Nephron (organoid): ENCODE data around the gene VIT.

Experiments
- H3K27ac Mint-ChIP-seq, 3 experiments: 2 replicates each; pipeline ENCODE4 v1.8.0; 2020; ENCODE audit warnings: mixed read lengths in 3 of 3, mild to moderate bottlenecking in 2 of 3, moderate library complexity in 1 of 3
- H3K27me3 Mint-ChIP-seq: 2 replicates; pipeline ENCODE4 v1.8.0; 2021; ENCODE audit warnings: low read depth, mild to moderate bottlenecking, moderate library complexity, mixed read lengths
- H3K36me3 Mint-ChIP-seq: 2 replicates; pipeline ENCODE4 v1.8.0; 2020; ENCODE audit warnings: low read depth, mixed read lengths
- H3K4me1 Mint-ChIP-seq: 2 replicates; pipeline ENCODE4 v1.8.0; 2020; ENCODE audit warnings: mixed read lengths
- H3K4me3 Mint-ChIP-seq, 3 experiments: 2 replicates each; pipeline ENCODE4 v1.8.0; 2020; ENCODE audit warnings: mild to moderate bottlenecking in 3 of 3, mixed read lengths in 3 of 3, moderate library complexity in 2 of 3
- H3K9me3 Mint-ChIP-seq: 2 replicates; pipeline ENCODE4 v1.8.0; 2020; ENCODE audit warnings: mixed read lengths
- TF ChIP-seq, protein P1 (sequence below), 3 experiments: fragments of 200-600 bp; sonication (generic); IDR thresholded peaks; one replicate each; pipeline ENCODE4 v1.5.0; 2021; ENCODE audit warnings: antibody characterized with exemption in 3 of 3; ENCODE audit not compliant: unreplicated experiment in 3 of 3

The VIT gene

GRCh38 chr2:36834731-36835524 lies 138.4 kb downstream of the VIT start:
- Mint-ChIP-seq H3K27ac (no peak overlapping the region), H3K4me1 (no peaks in the 10 kb centered on the region), H3K4me3 (no peak overlapping the region), H3K27me3 (no peaks in the 10 kb centered on the region), H3K9me3 (peaks cover 2% of the 10 kb centered on the region), H3K36me3 (no peaks in the 10 kb centered on the region)
- TF ChIP-seq, protein P1, sequence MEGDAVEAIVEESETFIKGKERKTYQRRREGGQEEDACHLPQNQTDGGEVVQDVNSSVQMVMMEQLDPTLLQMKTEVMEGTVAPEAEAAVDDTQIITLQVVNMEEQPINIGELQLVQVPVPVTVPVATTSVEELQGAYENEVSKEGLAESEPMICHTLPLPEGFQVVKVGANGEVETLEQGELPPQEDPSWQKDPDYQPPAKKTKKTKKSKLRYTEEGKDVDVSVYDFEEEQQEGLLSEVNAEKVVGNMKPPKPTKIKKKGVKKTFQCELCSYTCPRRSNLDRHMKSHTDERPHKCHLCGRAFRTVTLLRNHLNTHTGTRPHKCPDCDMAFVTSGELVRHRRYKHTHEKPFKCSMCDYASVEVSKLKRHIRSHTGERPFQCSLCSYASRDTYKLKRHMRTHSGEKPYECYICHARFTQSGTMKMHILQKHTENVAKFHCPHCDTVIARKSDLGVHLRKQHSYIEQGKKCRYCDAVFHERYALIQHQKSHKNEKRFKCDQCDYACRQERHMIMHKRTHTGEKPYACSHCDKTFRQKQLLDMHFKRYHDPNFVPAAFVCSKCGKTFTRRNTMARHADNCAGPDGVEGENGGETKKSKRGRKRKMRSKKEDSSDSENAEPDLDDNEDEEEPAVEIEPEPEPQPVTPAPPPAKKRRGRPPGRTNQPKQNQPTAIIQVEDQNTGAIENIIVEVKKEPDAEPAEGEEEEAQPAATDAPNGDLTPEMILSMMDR (IDR thresholded peaks at IDR 0.05; ENCODE audit: unreplicated experiment in 3 of 3): no peak

DNA sequence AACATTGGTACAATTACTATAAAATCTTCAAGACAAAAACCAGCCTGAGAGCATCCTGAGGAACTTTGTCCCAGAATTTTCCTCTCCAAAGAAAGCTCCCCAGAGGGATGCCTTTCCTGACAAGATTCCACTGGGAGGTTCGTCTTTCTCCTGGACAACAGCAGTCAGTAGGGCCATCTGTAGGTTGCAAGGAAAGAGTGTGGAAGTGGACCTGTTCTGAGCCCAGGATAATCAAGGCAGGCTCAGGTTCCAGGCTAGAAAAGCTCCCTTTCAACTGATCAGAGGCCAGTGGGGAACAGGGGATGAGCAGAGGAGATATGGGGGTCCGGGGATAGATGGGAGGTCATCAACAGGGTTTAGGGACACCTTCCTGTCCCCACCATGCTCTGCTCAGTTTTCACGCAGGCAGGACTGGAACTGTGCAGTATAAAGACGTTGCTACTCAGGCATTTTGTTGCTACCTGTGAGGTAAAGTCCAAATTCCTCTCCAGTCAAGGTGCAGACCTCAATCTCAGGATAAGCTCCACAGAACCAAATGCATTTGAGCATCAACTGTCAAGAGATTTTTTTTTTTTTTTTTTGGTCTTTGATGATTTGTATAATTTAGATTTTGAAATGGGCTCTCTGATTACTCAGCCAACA lies 143.6 kb downstream of the VIT start:
- no peak overlapping the region for H3K4me3 Mint-ChIP-seq
- no peaks in the 10 kb centered on the region for H3K9me3 Mint-ChIP-seq
- H3K27ac Mint-ChIP-seq: no peak overlapping the region
- H3K27me3 Mint-ChIP-seq: no peaks in the 10 kb centered on the region
- H3K36me3 Mint-ChIP-seq: no peaks in the 10 kb centered on the region
- TF ChIP-seq, protein P1 (IDR thresholded peaks at IDR 0.05; ENCODE audit: unreplicated experiment in 3 of 3): no peak
- H3K4me1 Mint-ChIP-seq: no peaks in the 10 kb centered on the region

GRCh38 chr2:36843838-36844237 lies 147.3 kb downstream of the VIT start:
- Mint-ChIP-seq H3K36me3 (peaks cover 11% of the 10 kb centered on the region), H3K4me3 (no peak overlapping the region), H3K4me1 (no peaks in the 10 kb centered on the region), H3K9me3 (no peaks in the 10 kb centered on the region), H3K27me3 (no peaks in the 10 kb centered on the region), H3K27ac (no peak overlapping the region)
- TF ChIP-seq, protein P1 (IDR thresholded peaks at IDR 0.05; ENCODE audit: unreplicated experiment in 3 of 3): no peak

DNA sequence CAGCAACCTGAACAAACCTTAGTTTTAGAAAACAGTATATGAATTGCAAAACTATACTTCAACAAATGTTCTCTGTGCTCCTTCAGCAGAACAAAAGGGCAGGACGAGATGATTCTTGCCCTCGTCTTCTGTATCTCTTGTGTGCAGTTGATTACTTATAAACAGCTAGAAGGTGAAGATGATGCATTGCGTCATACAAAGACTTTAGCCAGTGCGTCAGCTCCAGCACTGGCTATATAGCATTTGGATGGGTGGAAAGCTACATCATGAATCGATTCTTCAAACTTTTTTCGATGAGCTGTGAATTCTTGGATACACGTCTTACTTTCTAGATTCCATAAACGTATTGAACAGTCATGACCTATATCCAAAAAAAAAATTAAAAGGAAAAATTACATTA lies 152.8 kb downstream of the VIT start:
- no peaks in the 10 kb centered on the region for H3K9me3 Mint-ChIP-seq
- no peak overlapping the region for H3K27ac Mint-ChIP-seq
- TF ChIP-seq, protein P1 (IDR thresholded peaks at IDR 0.05; ENCODE audit: unreplicated experiment in 3 of 3): no peak
- H3K27me3 Mint-ChIP-seq: no peaks in the 10 kb centered on the region
- H3K36me3 Mint-ChIP-seq: peaks cover 42% of the 10 kb centered on the region
- H3K4me3 Mint-ChIP-seq: no peak overlapping the region
- no peaks in the 10 kb centered on the region for H3K4me1 Mint-ChIP-seq

- Mint-ChIP-seq H3K4me1 (no peaks in the 10 kb centered on the region), H3K4me3 (no peak overlapping the region), H3K27ac (no peak overlapping the region), H3K36me3 (peaks cover 43% of the 10 kb centered on the region), H3K27me3 (no peaks in the 10 kb centered on the region), H3K9me3 (no peaks in the 10 kb centered on the region)
- TF ChIP-seq, protein P1 (IDR thresholded peaks at IDR 0.05; ENCODE audit: unreplicated experiment in 3 of 3): no peak
Observed at GRCh38 chr2:36854241-36854640, 157.7 kb downstream of the VIT start.
